ENCODE measurements around the gene PCDHA8. TPM values are rescaled to one million over a fixed set of nuclear protein-coding genes. Genes with fewer than 3 reads are reported as not detected.
"Not testable (repeated sequence)": the region's sequence is repeated elsewhere in the genome, so short reads cannot be mapped to it uniquely, and the experiment has no call there.

Gene PCDHA8
- not detected in 2 replicates for total RNA-seq (2014; rRNA removed; shearing (Covaris generic))

- DNase-seq (ENCODE audit: low spot score) = peak; percentile 37
Observed at GRCh38 chr5:140840978-140841962, at the start of gene PCDHA8. Gene PCDHA8 (plus strand): TSS chr5:140841187. CDS start chr5:140841322, 135 bp downstream.

DNA sequence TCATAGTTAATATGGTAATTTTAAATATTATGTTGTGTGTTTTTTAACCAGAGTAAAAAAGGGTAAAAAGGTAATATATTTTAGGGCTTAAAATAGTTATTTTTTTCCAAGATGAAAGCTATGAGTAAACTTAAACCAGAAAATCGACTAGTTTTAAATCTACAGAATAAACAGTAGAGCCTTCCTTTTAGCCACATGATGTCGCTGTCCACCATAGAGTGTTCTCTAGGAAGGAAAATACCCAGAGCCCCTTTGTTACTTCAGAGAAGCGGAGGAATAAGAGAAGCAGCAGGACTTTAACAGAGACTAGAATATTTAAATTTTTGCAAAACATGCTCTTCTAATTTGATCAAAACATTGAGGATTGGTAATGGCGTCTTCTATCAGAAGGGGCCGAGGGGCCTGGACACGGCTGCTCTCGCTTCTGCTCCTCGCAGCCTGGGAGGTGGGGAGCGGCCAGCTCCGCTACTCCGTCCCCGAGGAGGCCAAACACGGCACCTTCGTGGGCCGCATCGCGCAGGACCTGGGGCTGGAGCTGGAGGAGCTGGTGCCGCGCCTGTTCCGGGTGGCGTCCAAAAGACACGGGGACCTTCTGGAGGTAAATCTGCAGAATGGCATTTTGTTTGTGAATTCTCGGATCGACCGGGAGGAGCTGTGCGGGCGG lies 46.3 kb upstream of the PCDHA8 start, which contains the start of gene PCDHA2:
PCDHA2 (plus strand) TSS at position 258 of the 664 bp plus-strand sequence.
- peak; percentile 54 for DNase-seq (ENCODE audit: low spot score)

GRCh38 chr5:140795259-140795641 lies 45.7 kb upstream of the PCDHA8 start:
- DNase-seq (ENCODE audit: low spot score) = peak; percentile 62

DNA sequence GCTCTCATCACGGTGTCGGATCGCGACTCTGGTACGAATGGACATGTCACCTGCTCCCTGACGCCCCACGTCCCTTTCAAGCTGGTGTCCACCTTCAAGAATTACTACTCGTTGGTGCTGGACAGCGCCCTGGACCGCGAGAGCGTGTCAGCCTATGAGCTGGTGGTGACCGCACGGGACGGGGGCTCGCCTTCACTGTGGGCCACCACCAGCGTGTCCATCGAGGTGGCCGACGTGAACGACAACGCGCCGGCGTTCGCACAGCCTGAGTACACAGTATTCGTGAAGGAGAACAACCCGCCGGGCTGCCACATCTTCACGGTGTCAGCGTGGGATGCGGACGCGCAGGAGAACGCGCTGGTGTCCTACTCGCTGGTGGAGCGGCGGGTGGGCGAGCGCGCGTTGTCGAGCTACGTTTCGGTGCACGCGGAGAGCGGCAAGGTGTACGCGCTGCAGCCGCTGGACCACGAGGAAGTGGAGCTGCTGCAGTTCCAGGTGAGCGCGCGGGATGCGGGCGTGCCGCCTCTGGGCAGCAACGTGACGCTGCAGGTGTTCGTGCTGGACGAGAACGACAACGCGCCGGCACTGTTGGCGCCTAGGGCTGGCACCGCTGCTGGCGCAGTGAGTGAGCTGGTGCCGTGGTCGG lies 44.8 kb upstream of the PCDHA8 start:
- DNase-seq (ENCODE audit: low spot score) = not testable (repeated sequence)

- no peak for DNase-seq (ENCODE audit: low spot score)
Observed at GRCh38 chr5:140796718-140797095, 44.3 kb upstream of the PCDHA8 start.

GRCh38 chr5:140800816-140801493 lies 40.0 kb upstream of the PCDHA8 start, which contains the start of gene PCDHA3:
Gene PCDHA3 (plus strand): TSS chr5:140801057.
- DNase-seq (ENCODE audit: low spot score) = peak; percentile 32

DNA sequence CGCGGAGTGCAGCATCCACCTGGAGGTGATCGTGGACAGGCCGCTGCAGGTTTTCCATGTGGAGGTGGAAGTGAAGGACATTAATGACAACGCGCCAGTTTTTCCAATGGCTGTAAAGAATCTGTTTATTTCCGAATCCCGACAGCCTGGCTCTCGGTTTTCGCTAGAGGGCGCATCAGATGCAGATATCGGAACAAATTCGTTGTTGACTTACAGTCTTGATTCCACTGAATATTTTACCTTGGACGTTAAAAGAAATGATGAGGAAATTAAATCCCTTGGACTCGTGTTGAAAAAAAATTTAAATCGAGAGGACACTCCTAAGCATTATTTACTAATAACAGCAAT lies 39.5 kb upstream of the PCDHA8 start:
- DNase-seq (ENCODE audit: low spot score) = peak; percentile 31

GRCh38 chr5:140802381-140802780 lies 38.6 kb upstream of the PCDHA8 start:
- not testable (repeated sequence) for DNase-seq (ENCODE audit: low spot score)

- no peak for DNase-seq (ENCODE audit: low spot score)
Observed at GRCh38 chr5:140802781-140803271, 38.2 kb upstream of the PCDHA8 start.

DNA sequence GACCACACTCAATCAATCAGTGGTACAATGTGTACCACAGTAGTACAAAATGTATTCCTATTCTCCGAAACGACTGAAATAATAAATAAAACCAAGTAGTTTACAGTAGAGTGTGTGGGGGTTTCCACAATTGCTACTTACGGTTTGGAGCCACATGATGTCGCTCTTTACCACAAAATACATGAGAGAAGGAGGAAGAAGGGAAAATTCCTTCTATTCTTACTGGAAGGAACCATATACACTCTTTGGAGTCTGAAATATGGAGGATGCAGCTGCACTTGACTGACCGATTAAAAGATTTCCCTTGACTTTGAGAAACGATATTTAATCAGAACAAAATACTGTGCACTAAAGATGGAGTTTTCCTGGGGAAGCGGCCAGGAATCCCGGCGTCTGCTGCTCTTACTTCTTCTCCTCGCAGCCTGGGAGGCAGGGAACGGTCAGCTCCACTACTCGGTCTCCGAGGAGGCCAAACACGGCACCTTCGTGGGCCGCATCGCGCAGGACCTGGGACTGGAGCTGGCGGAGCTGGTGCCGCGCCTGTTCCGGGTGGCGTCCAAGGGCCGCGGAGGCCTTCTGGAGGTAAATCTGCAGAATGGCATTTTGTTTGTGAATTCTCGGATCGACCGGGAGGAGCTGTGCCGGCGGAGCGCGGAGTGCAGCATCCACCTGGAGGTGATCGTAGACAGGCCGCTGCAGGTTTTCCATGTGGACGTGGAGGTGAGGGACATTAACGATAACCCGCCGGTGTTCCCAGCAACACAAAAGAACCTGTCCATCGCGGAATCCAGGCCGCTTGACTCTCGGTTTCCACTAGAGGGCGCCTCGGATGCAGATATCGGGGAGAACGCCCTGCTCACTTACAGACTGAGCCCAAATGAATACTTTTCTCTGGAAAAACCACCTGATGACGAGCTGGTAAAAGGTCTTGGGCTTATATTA lies 33.9 kb upstream of the PCDHA8 start, which contains the start of gene PCDHA4:
PCDHA4 (plus strand) TSS at position 235 of the 942 bp plus-strand sequence.
- peak; percentile 42 for DNase-seq (ENCODE audit: low spot score)

DNA sequence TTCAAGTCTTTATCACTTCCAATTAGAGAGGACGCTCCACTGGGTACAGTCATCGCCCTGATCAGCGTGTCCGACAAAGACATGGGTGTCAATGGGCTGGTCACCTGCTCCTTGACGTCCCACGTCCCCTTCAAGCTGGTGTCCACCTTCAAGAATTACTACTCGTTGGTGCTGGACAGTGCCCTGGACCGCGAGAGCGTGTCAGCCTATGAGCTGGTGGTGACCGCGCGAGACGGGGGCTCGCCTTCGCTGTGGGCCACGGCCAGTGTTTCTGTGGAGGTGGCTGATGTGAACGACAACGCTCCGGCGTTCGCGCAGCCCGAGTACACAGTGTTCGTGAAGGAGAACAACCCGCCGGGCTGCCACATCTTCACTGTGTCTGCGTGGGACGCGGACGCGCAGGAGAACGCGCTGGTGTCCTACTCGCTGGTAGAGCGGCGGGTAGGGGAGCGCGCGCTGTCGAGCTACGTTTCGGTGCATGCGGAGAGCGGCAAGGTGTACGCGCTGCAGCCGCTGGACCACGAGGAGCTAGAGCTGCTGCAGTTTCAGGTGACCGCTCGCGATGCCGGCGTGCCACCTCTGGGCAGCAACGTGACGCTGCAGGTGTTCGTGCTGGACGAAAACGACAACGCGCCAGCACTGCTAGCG lies 32.6 kb upstream of the PCDHA8 start:
- not testable (repeated sequence) for DNase-seq (ENCODE audit: low spot score)

DNA sequence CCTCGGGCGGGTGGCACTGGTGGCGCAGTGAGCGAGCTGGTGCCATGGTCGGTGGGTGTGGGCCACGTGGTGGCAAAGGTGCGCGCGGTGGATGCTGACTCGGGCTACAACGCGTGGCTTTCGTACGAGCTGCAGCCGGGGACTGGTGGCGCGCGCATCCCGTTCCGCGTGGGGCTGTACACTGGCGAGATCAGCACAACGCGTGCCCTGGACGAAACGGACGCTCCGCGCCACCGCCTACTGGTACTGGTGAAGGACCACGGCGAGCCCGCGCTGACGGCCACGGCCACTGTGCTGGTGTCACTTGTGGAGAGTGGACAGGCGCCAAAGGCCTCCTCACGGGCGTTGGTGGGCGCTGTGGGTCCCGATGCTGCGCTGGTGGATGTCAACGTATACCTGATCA lies 32.1 kb upstream of the PCDHA8 start:
- DNase-seq (ENCODE audit: low spot score) = no peak

GRCh38 chr5:140821375-140822280 lies 19.4 kb upstream of the PCDHA8 start, which contains the start of gene PCDHA5:
Gene PCDHA5 (plus strand): TSS chr5:140821613.
- DNase-seq (ENCODE audit: low spot score) = no peak

DNA sequence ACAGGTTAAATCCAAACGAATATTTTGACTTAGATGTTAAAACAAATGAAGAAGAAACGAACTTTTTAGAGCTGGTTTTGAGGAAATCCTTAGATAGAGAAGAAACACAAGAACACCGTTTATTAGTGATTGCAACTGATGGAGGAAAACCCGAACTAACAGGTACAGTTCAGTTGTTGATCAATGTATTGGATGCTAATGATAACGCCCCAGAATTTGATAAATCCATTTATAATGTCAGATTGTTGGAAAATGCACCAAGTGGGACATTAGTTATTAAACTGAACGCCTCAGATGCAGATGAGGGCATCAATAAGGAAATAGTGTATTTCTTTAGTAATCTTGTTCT lies 18.7 kb upstream of the PCDHA8 start:
- no peak for DNase-seq (ENCODE audit: low spot score)

GRCh38 chr5:140822969-140823368 lies 18.0 kb upstream of the PCDHA8 start:
- not testable (repeated sequence) for DNase-seq (ENCODE audit: low spot score)

- no peak for DNase-seq (ENCODE audit: low spot score)
Observed at GRCh38 chr5:140823475-140823874, 17.5 kb upstream of the PCDHA8 start.

GRCh38 chr5:140827704-140828361 lies 13.2 kb upstream of the PCDHA8 start, which contains the start of gene PCDHA6:
Gene PCDHA6 (plus strand): TSS chr5:140827960. CDS start chr5:140828092, 132 bp downstream.
- DNase-seq (ENCODE audit: low spot score) = no peak

- no peak for DNase-seq (ENCODE audit: low spot score)
Observed at GRCh38 chr5:140828362-140828737, 12.6 kb upstream of the PCDHA8 start.

All from A172 (cell line).